Measurements from ENCODE around the gene FMO1.
A peak's percentile ranks its signal among the peaks of the same experiment; 100 is the strongest.

The FMO1 gene

DNA sequence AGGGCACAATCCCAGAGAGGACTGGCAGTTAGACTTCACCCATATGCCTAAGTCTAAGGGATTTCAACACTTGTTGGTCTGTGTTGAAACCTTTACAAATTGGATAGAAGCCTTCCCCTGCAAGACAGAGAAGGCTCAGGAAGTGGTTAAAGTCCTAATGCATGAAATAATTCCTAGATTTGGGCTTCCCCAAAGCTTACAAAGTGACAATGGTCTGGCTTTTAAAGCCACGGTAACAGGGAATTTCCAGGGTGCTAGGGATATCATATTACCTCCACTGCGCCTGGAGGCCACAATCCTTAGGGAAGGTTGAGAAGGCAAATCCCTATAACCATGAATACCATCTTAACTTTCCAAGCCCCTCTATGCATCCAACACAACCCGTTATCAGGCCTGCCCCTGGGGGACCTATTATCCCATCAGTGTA lies 62.4 kb downstream of the FMO1 start:
- peaks cover 24% of the 10 kb centered on the region for H3K4me1 ChIP-seq (ENCODE audit: low read length)
- TF ChIP-seq, protein P1, sequence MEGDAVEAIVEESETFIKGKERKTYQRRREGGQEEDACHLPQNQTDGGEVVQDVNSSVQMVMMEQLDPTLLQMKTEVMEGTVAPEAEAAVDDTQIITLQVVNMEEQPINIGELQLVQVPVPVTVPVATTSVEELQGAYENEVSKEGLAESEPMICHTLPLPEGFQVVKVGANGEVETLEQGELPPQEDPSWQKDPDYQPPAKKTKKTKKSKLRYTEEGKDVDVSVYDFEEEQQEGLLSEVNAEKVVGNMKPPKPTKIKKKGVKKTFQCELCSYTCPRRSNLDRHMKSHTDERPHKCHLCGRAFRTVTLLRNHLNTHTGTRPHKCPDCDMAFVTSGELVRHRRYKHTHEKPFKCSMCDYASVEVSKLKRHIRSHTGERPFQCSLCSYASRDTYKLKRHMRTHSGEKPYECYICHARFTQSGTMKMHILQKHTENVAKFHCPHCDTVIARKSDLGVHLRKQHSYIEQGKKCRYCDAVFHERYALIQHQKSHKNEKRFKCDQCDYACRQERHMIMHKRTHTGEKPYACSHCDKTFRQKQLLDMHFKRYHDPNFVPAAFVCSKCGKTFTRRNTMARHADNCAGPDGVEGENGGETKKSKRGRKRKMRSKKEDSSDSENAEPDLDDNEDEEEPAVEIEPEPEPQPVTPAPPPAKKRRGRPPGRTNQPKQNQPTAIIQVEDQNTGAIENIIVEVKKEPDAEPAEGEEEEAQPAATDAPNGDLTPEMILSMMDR (IDR thresholded peaks at IDR 0.05; ENCODE audit: low read depth, low read length): no peak
- no peak for TF ChIP-seq EZH2phosphoT487 (IDR thresholded peaks at IDR 0.05; ENCODE audit: low read depth)
- H4K20me1 ChIP-seq (ENCODE audit: insufficient read depth, low read length): no peaks in the 10 kb centered on the region
- H2AFZ ChIP-seq (ENCODE audit: low read depth, low read length): no peak overlapping the region
- H3K27ac ChIP-seq (ENCODE audit: low read length): no peak overlapping the region
- H3K27me3 ChIP-seq (ENCODE audit: low read depth, low read length): no peaks in the 10 kb centered on the region
- no peak overlapping the region for H3K4me2 ChIP-seq (ENCODE audit: low read length)
- H3K36me3 ChIP-seq (replicated peaks; ENCODE audit: low read depth, low read length): no peaks in the 10 kb centered on the region
- no peaks in the 10 kb centered on the region; the same call in 1 of the 2 replicates for H3K9me3 ChIP-seq (ENCODE audit: insufficient read depth, low read length)
- H3K79me2 ChIP-seq (ENCODE audit: low read length): no peaks in the 10 kb centered on the region
- no peak overlapping the region for H3K4me3 ChIP-seq (ENCODE audit: low read length)
- no peak overlapping the region for H3K9ac ChIP-seq (ENCODE audit: low read length)

DNA sequence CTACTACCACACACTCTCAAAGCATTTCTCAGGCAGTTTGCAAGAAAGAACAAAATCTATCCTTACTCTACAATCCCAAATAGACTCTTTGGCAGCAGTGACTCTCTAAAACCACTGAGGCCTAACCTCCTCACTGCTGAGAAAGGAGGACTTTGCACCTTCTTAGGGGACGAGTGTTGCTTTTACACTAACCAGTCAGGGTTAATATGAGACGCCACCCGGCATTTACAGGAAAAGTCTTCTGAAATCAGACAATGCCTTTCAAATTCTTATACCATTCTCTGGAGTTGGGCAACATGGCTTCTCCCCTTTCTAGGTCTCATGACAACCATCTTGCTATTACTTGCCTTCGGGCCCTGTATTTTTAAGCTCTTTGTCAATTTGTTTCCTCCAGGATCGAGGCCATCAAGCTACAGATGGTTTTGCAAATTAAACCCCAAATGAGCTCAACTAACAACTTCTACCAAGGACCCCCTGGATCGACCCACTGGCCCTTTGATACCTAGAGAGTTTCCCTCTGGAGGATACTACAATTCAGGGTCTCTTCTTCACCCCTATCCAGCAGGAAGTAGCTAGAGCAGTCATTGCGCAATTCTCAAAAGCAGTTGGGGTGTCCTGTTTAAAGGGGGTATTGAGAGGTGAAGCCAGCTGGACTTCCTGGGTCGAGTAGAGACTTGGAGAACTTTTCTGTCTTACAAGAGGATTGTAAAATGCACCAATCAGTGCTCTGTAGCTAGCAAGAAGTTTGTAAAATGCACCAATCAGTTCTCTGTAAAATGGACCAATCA lies 63.7 kb downstream of the FMO1 start:
- TF ChIP-seq EZH2phosphoT487 (IDR thresholded peaks at IDR 0.05; ENCODE audit: low read depth): no peak
- TF ChIP-seq, protein P1 (IDR thresholded peaks at IDR 0.05; ENCODE audit: low read depth, low read length): no peak
- no peak overlapping the region for H2AFZ ChIP-seq (ENCODE audit: low read depth, low read length)

DNA sequence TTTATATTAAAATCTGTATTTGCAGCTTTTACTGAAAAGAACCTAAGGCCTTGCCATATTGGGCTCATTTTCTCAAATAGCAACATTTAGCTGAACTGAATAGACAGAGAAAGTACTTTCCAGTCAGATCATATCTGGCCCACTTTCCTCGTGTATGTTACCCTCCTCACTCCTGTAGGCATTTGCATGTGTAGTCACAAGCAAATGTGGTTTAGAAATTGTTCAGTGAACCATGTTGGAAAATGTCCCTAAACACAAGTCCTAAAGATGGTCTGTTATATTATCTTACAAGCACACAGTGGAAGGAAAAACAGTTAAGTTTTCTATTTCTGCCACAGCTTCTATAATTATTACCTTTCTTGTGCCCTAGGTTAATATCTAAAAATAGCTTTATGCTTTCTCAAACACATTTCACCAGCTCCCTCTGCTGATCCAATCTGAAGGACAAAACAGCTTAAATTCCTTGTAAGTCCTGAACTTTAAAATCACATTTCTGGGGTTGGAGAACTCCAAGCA lies 65.1 kb downstream of the FMO1 start:
- Histone ChIP-seq H3K9ac (ENCODE audit: low read length) (peak overlapping the region; percentile 68), H3K4me3 (ENCODE audit: low read length) (peak overlapping the region; percentile 68), H3K9me3 (ENCODE audit: insufficient read depth, low read length) (no peaks in the 10 kb centered on the region), H3K27ac (ENCODE audit: low read length) (peak overlapping the region; percentile 80), H4K20me1 (ENCODE audit: insufficient read depth, low read length) (no peaks in the 10 kb centered on the region), H3K79me2 (ENCODE audit: low read length) (no peaks in the 10 kb centered on the region), H2AFZ (ENCODE audit: low read depth, low read length) (peak overlapping the region; percentile 60), H3K4me1 (ENCODE audit: low read length) (peaks cover 29% of the 10 kb centered on the region), H3K36me3 (replicated peaks; ENCODE audit: low read depth, low read length) (no peaks in the 10 kb centered on the region), H3K27me3 (ENCODE audit: low read depth, low read length) (no peaks in the 10 kb centered on the region), H3K4me2 (ENCODE audit: low read length) (peak overlapping the region; percentile 75)
- TF ChIP-seq EZH2phosphoT487 (IDR thresholded peaks at IDR 0.05; ENCODE audit: low read depth): no peak
- TF ChIP-seq, protein P1 (IDR thresholded peaks at IDR 0.05; ENCODE audit: low read depth, low read length): peak; percentile 99; the same call in 1 of the 2 replicates

More for the DNA sequence above, 63.7 kb downstream of the FMO1 start:
- H3K4me1 ChIP-seq (ENCODE audit: low read length): peaks cover 27% of the 10 kb centered on the region
- no peak overlapping the region for H3K4me3 ChIP-seq (ENCODE audit: low read length)
- no peaks in the 10 kb centered on the region for H3K79me2 ChIP-seq (ENCODE audit: low read length)
- no peak overlapping the region for H3K4me2 ChIP-seq (ENCODE audit: low read length)
- H3K27ac ChIP-seq (ENCODE audit: low read length): no peak overlapping the region
- no peak overlapping the region for H3K9ac ChIP-seq (ENCODE audit: low read length)
- no peaks in the 10 kb centered on the region for H3K9me3 ChIP-seq (ENCODE audit: insufficient read depth, low read length)
- H4K20me1 ChIP-seq (ENCODE audit: insufficient read depth, low read length): no peaks in the 10 kb centered on the region
- H3K27me3 ChIP-seq (ENCODE audit: low read depth, low read length): no peaks in the 10 kb centered on the region
- H3K36me3 ChIP-seq (replicated peaks; ENCODE audit: low read depth, low read length): no peaks in the 10 kb centered on the region

DNA sequence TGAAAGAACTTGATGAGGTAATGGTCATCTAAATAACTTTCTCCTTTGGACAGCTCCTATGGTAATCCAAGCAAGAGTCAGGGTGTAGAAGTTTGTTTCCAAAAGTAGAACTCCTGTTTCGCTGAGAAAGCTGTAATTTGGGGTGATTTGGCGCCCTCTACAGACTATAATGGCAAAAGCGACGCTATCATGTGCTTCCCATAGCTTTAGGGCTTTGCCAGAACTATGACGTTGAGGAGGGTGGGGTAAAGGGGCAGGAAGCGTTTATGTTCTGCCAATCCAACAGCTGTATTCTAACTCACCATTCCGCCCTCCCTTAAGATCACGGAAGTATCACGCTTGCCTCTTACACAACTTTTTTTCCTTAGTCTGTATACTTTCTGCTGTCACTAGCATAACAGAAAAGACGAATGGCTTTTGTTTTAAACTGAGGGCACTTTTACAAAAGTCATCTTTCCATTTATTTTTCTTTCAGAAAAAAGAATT lies 65.6 kb downstream of the FMO1 start, which contains the start of gene FMO4:
Gene FMO4 (plus strand): TSS at position 349 of the 486 bp plus-strand sequence. CDS start 5,643 bp downstream, outside the sequence.
- H3K9ac ChIP-seq (ENCODE audit: low read length): peak within 1 kb of the TSS; percentile 70
- peak within 1 kb of the TSS; percentile 80 for H3K27ac ChIP-seq (ENCODE audit: low read length)
- H3K36me3 ChIP-seq (replicated peaks; ENCODE audit: low read depth, low read length): no peaks in the 10 kb centered on the region
- H3K4me3 ChIP-seq (ENCODE audit: low read length): peak within 1 kb of the TSS; percentile 75
- H3K4me2 ChIP-seq (ENCODE audit: low read length): peak within 1 kb of the TSS; percentile 88
- no peaks in the 10 kb centered on the region for H3K27me3 ChIP-seq (ENCODE audit: low read depth, low read length)
- H4K20me1 ChIP-seq (ENCODE audit: insufficient read depth, low read length): no peaks in the 10 kb centered on the region
- peaks cover 29% of the 10 kb centered on the region for H3K4me1 ChIP-seq (ENCODE audit: low read length)
- H3K79me2 ChIP-seq (ENCODE audit: low read length): no peaks in the 10 kb centered on the region
- H2AFZ ChIP-seq (ENCODE audit: low read depth, low read length): peak within 1 kb of the TSS; percentile 60
- TF ChIP-seq EZH2phosphoT487 (IDR thresholded peaks at IDR 0.05; ENCODE audit: low read depth): no peak
- TF ChIP-seq, protein P1 (IDR thresholded peaks at IDR 0.05; ENCODE audit: low read depth, low read length): no peak; the same call in none of the 2 replicates
- H3K9me3 ChIP-seq (ENCODE audit: insufficient read depth, low read length): no peaks in the 10 kb centered on the region
